ENCODE data around the gene MPV17L.
"Not testable (repeated sequence)": the region's sequence is repeated elsewhere in the genome, so short reads cannot be mapped to it uniquely, and the experiment has no call there.

Gene MPV17L

GRCh38 chr16:15352852-15353251, 42.7 kb upstream of the MPV17L start:
- H2BK5ac ChIP-seq (ENCODE audit: low read length); H3K4me2 ChIP-seq (ENCODE audit: insufficient read depth, low read length, poor library complexity, severe bottlenecking); H3K9me3 ChIP-seq (replicated peaks in 1 of 2; ENCODE audit: control insufficient read depth in 2 of 2, insufficient read depth in 1 of 2, low read depth in 1 of 2, low read length in 2 of 2); H3K27me3 ChIP-seq (ENCODE audit: control insufficient read depth in 3 of 3, insufficient read depth in 3 of 3, low read depth in 1 of 3, low read length in 3 of 3); H3K9ac ChIP-seq (ENCODE audit: low read depth, low read length, poor library complexity); H2BK12ac ChIP-seq (ENCODE audit: low read length); H2AK5ac ChIP-seq (ENCODE audit: low read depth, low read length); H2BK120ac ChIP-seq (ENCODE audit: low read depth, low read length); H3K4ac ChIP-seq (ENCODE audit: low read length); H3K36me3 ChIP-seq (replicated peaks in 1 of 2; ENCODE audit: control insufficient read depth in 2 of 2, insufficient read depth in 2 of 2, low read length in 2 of 2); H3K18ac ChIP-seq (ENCODE audit: low read length); H2AFZ ChIP-seq (ENCODE audit: low read length); H4K91ac ChIP-seq (ENCODE audit: low read depth, low read length, poor library complexity); H3K4me1 ChIP-seq (ENCODE audit: control insufficient read depth in 2 of 2, insufficient read depth in 1 of 2, low read depth in 1 of 2, low read length in 2 of 2); H3K4me3 ChIP-seq (ENCODE audit: low read length in 2 of 2); H3K79me1 ChIP-seq (ENCODE audit: low read depth, low read length); H3K27ac ChIP-seq (replicated peaks; ENCODE audit: low read length); H4K8ac ChIP-seq (ENCODE audit: low read depth, low read length); H2BK15ac ChIP-seq (ENCODE audit: low read length); H3K14ac ChIP-seq (ENCODE audit: low read length); DNase-seq (ENCODE audit: low spot score); H3K23ac ChIP-seq (ENCODE audit: low read depth, low read length, poor library complexity): not testable (repeated sequence)
- WGBS, 2 donors (ENCODE audit: extremely low coverage in 2 of 2, insufficient read length in 2 of 2, insufficient replicate concordance in 1 of 2) = no CpG with 5 or more reads among the region's 3 CpGs

DNA sequence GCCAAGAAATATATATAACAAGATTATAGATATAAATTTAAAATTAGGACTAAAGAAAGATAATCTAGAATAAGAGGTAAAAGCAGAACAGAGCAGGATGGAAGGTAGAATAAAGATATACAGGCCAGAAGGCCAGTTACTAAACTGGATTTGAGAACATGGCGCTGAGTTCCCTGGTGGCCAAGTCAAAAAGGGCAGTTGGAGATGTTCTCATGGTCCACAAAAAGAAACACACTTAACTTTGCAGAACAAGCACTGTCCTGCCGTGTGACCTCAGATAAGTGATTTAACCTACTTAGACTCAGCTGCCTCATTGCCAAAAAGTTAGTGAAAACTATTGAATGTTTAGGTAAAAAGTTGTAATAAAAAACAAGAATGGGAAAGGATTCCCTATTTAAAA, 40.7 kb upstream of the MPV17L start:
- not testable (repeated sequence) for H4K8ac ChIP-seq (ENCODE audit: low read depth, low read length); H3K18ac ChIP-seq (ENCODE audit: low read length); H3K27me3 ChIP-seq (ENCODE audit: control insufficient read depth in 3 of 3, insufficient read depth in 3 of 3, low read depth in 1 of 3, low read length in 3 of 3); H3K4me2 ChIP-seq (ENCODE audit: insufficient read depth, low read length, poor library complexity, severe bottlenecking); H2AK5ac ChIP-seq (ENCODE audit: low read depth, low read length); H3K79me1 ChIP-seq (ENCODE audit: low read depth, low read length); H2BK15ac ChIP-seq (ENCODE audit: low read length); H2BK12ac ChIP-seq (ENCODE audit: low read length); H2BK5ac ChIP-seq (ENCODE audit: low read length); H3K4me1 ChIP-seq (ENCODE audit: control insufficient read depth in 2 of 2, insufficient read depth in 1 of 2, low read depth in 1 of 2, low read length in 2 of 2); H3K4ac ChIP-seq (ENCODE audit: low read length); H3K9me3 ChIP-seq (replicated peaks in 1 of 2; ENCODE audit: control insufficient read depth in 2 of 2, insufficient read depth in 1 of 2, low read depth in 1 of 2, low read length in 2 of 2); H3K4me3 ChIP-seq (ENCODE audit: low read length in 2 of 2); DNase-seq (ENCODE audit: low spot score); H3K23ac ChIP-seq (ENCODE audit: low read depth, low read length, poor library complexity); H3K14ac ChIP-seq (ENCODE audit: low read length); H2AFZ ChIP-seq (ENCODE audit: low read length); H3K9ac ChIP-seq (ENCODE audit: low read depth, low read length, poor library complexity); H2BK120ac ChIP-seq (ENCODE audit: low read depth, low read length); H3K27ac ChIP-seq (replicated peaks; ENCODE audit: low read length); H4K91ac ChIP-seq (ENCODE audit: low read depth, low read length, poor library complexity); H3K36me3 ChIP-seq (replicated peaks in 1 of 2; ENCODE audit: control insufficient read depth in 2 of 2, insufficient read depth in 2 of 2, low read length in 2 of 2)
- WGBS, 2 donors (ENCODE audit: extremely low coverage in 2 of 2, insufficient read length in 2 of 2, insufficient replicate concordance in 1 of 2) = no CpG with 5 or more reads among the region's 2 CpGs

DNA sequence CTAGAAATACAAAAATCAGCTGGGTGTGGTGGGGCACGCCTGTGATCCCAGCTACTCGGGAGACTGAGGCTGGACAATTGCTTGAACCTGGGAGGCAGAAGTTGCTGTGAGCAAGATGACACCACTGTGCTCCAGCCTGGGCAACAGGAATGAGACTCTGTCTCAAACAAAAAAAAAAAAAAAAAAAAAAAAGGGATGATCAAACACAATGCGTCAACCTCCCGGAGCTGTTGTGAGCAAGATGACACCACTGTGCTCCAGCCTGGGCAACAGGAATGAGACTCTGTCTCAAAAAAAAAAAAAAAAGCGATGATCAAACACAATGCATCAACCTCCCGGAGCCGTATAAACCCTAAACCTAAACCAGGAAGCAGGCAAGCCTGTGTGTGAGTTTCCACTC, 38.1 kb upstream of the MPV17L start:
- not testable (repeated sequence) for DNase-seq (ENCODE audit: low spot score); H3K14ac ChIP-seq (ENCODE audit: low read length); H3K36me3 ChIP-seq (replicated peaks in 1 of 2; ENCODE audit: control insufficient read depth in 2 of 2, insufficient read depth in 2 of 2, low read length in 2 of 2); H3K4me3 ChIP-seq (ENCODE audit: low read length in 2 of 2); H2BK12ac ChIP-seq (ENCODE audit: low read length); H3K27ac ChIP-seq (replicated peaks; ENCODE audit: low read length); H2BK120ac ChIP-seq (ENCODE audit: low read depth, low read length); H3K9ac ChIP-seq (ENCODE audit: low read depth, low read length, poor library complexity); H2BK5ac ChIP-seq (ENCODE audit: low read length); H3K79me1 ChIP-seq (ENCODE audit: low read depth, low read length); H2BK15ac ChIP-seq (ENCODE audit: low read length); H3K4ac ChIP-seq (ENCODE audit: low read length); H3K18ac ChIP-seq (ENCODE audit: low read length); H3K27me3 ChIP-seq (ENCODE audit: control insufficient read depth in 3 of 3, insufficient read depth in 3 of 3, low read depth in 1 of 3, low read length in 3 of 3); H3K23ac ChIP-seq (ENCODE audit: low read depth, low read length, poor library complexity); H4K91ac ChIP-seq (ENCODE audit: low read depth, low read length, poor library complexity); H3K4me1 ChIP-seq (ENCODE audit: control insufficient read depth in 2 of 2, insufficient read depth in 1 of 2, low read depth in 1 of 2, low read length in 2 of 2); H2AFZ ChIP-seq (ENCODE audit: low read length); H3K9me3 ChIP-seq (replicated peaks in 1 of 2; ENCODE audit: control insufficient read depth in 2 of 2, insufficient read depth in 1 of 2, low read depth in 1 of 2, low read length in 2 of 2); H3K4me2 ChIP-seq (ENCODE audit: insufficient read depth, low read length, poor library complexity, severe bottlenecking); H4K8ac ChIP-seq (ENCODE audit: low read depth, low read length); H2AK5ac ChIP-seq (ENCODE audit: low read depth, low read length)
- no CpG with 5 or more reads among the region's 7 CpGs for WGBS, 2 donors (ENCODE audit: extremely low coverage in 2 of 2, insufficient read length in 2 of 2, insufficient replicate concordance in 1 of 2)

- H3K18ac ChIP-seq (ENCODE audit: low read length); H4K8ac ChIP-seq (ENCODE audit: low read depth, low read length); H2AK5ac ChIP-seq (ENCODE audit: low read depth, low read length); H3K4me3 ChIP-seq (ENCODE audit: low read length in 2 of 2); H3K27ac ChIP-seq (replicated peaks; ENCODE audit: low read length); H2BK15ac ChIP-seq (ENCODE audit: low read length); DNase-seq (ENCODE audit: low spot score); H3K27me3 ChIP-seq (ENCODE audit: control insufficient read depth in 3 of 3, insufficient read depth in 3 of 3, low read depth in 1 of 3, low read length in 3 of 3); H3K4ac ChIP-seq (ENCODE audit: low read length); H4K91ac ChIP-seq (ENCODE audit: low read depth, low read length, poor library complexity); H2BK120ac ChIP-seq (ENCODE audit: low read depth, low read length); H3K36me3 ChIP-seq (replicated peaks in 1 of 2; ENCODE audit: control insufficient read depth in 2 of 2, insufficient read depth in 2 of 2, low read length in 2 of 2); H3K4me1 ChIP-seq (ENCODE audit: control insufficient read depth in 2 of 2, insufficient read depth in 1 of 2, low read depth in 1 of 2, low read length in 2 of 2); H3K79me1 ChIP-seq (ENCODE audit: low read depth, low read length); H3K9me3 ChIP-seq (replicated peaks in 1 of 2; ENCODE audit: control insufficient read depth in 2 of 2, insufficient read depth in 1 of 2, low read depth in 1 of 2, low read length in 2 of 2); H2BK5ac ChIP-seq (ENCODE audit: low read length); H2BK12ac ChIP-seq (ENCODE audit: low read length); H3K14ac ChIP-seq (ENCODE audit: low read length); H3K4me2 ChIP-seq (ENCODE audit: insufficient read depth, low read length, poor library complexity, severe bottlenecking); H2AFZ ChIP-seq (ENCODE audit: low read length); H3K23ac ChIP-seq (ENCODE audit: low read depth, low read length, poor library complexity); H3K9ac ChIP-seq (ENCODE audit: low read depth, low read length, poor library complexity): not testable (repeated sequence)
- WGBS, 2 donors (ENCODE audit: extremely low coverage in 2 of 2, insufficient read length in 2 of 2, insufficient replicate concordance in 1 of 2) = no CpG with 5 or more reads among the region's 4 CpGs
Measured at GRCh38 chr16:15378194-15378593, 17.4 kb upstream of the MPV17L start, which contains the start of gene NPIPA5. NPIPA5 (minus strand) TSS chr16:15378294; CDS start chr16:15378294, 0 bp downstream.
